Ectodermal cell (in vitro differentiated cells): ENCODE data around the gene LUC7L2.
"Not testable (repeated sequence)": the region's sequence is repeated elsewhere in the genome, so short reads cannot be mapped to it uniquely, and the experiment has no call there.

Experiments
- H3K27ac ChIP-seq: 2 replicates; pipeline ENCODE4 v1.7.0; 2013; ENCODE audit warnings: mild to moderate bottlenecking, low read depth, low read length; ENCODE audit not compliant: insufficient read depth, poor library complexity, severe bottlenecking
- H3K27me3 ChIP-seq: 2 replicates; pipeline ENCODE4 v1.7.0; 2013; ENCODE audit warnings: mild to moderate bottlenecking, low read length; ENCODE audit not compliant: insufficient read depth, control insufficient read depth, poor library complexity, severe bottlenecking
- H3K36me3 ChIP-seq: one replicate; pipeline ENCODE4 v1.7.0; 2013; ENCODE audit warnings: low read length; ENCODE audit not compliant: control insufficient read depth, insufficient read depth
- H3K4me1 ChIP-seq: one replicate; pipeline ENCODE4 v1.7.0; 2013; ENCODE audit warnings: low read length; ENCODE audit not compliant: control insufficient read depth, insufficient read depth
- H3K4me3 ChIP-seq: 2 replicates; pipeline ENCODE4 v1.7.0; 2013; ENCODE audit warnings: low read depth, low read length, control low read depth; ENCODE audit not compliant: insufficient read depth
- H3K9me3 ChIP-seq: 2 replicates; pipeline ENCODE4 v1.7.0; 2013; ENCODE audit warnings: mild to moderate bottlenecking, low read length, moderate library complexity; ENCODE audit not compliant: control insufficient read depth
- WGBS, 2 experiments: methylation state at CpG; one replicate each; pipeline ENCODE4 v1.1.7; 2013; ENCODE audit warnings: missing lambda C conversion rate in 2 of 2; 5-methylcytosine and 5-hydroxymethylcytosine counted together

LUC7L2 gene

GRCh38 chr7:139394540-139394939 is 34.8 kb downstream of the LUC7L2 start:
- Histone ChIP-seq H3K9me3 (no peaks in the 10 kb centered on the region), H3K4me1 (no peaks in the 10 kb centered on the region), H3K36me3 (no peaks in the 10 kb centered on the region), H3K27ac (no peak overlapping the region), H3K4me3 (no peak overlapping the region), H3K27me3 (no peaks in the 10 kb centered on the region)
- 95 to 97% methylated on average over 3 of the region's 3 CpGs for WGBS, 2 experiments

DNA sequence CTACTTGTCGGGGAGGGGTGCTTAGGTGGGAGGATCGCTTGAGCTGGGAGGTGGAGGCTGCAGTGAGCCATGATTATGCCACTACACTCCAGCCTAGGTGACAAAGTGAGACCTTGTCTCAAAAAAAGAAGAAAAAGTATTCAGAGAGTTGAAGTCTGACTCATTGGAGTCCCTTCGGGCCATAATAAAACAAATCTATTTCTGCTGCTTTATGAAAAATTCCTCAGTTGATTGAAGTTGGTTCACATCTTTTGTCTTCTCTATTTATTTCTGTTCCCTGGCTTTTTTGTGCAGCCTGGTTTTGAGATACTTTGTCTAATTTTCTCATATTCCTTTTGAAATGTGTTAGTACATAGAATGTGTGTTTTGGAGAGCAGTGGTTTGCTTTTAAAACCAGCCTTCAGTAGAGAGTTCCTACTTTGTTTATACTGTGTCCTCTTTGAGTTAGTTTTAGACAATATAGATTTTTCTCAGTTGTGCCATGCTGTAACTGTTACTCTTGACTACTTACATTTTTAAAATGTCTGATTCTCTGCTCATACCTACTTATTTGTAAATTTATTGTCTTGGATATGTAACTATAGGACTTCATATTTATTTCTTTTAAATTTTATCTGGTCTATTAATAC is 36.7 kb downstream of the LUC7L2 start:
- Histone ChIP-seq H3K4me1 (no peaks in the 10 kb centered on the region), H3K27ac (no peak overlapping the region), H3K4me3 (no peak overlapping the region), H3K27me3 (no peaks in the 10 kb centered on the region), H3K9me3 (no peaks in the 10 kb centered on the region), H3K36me3 (peaks cover 4% of the 10 kb centered on the region)
- WGBS, 2 experiments: 94 to 98% methylated on average over 3 of the region's 3 CpGs

GRCh38 chr7:139397192-139397591 is 37.5 kb downstream of the LUC7L2 start:
- Histone ChIP-seq H3K27ac (no peak overlapping the region), H3K4me3 (no peak overlapping the region), H3K36me3 (peaks cover 4% of the 10 kb centered on the region), H3K4me1 (no peaks in the 10 kb centered on the region), H3K9me3 (no peaks in the 10 kb centered on the region), H3K27me3 (no peaks in the 10 kb centered on the region)

- peaks cover 50% of the 10 kb centered on the region for H3K36me3 ChIP-seq
- no peak overlapping the region for H3K4me3 ChIP-seq
- no peaks in the 10 kb centered on the region for H3K27me3 ChIP-seq
- H3K4me1 ChIP-seq: no peaks in the 10 kb centered on the region
- no peaks in the 10 kb centered on the region for H3K9me3 ChIP-seq
- H3K27ac ChIP-seq: no peak overlapping the region
- WGBS, 2 experiments: 95 to 98% methylated on average over 2 of the region's 2 CpGs
These were observed 43.9 kb downstream of the LUC7L2 start for GRCh38 chr7:139403601-139404000.

GRCh38 chr7:139407555-139407954 is 47.9 kb downstream of the LUC7L2 start:
- Histone ChIP-seq H3K36me3 (peaks cover 59% of the 10 kb centered on the region), H3K4me3 (no peak overlapping the region)
- 100% methylated on average over 1 of the region's 1 CpG; no CpG with 5 or more reads in 1 of the 2 experiments for WGBS, 2 experiments

GRCh38 chr7:139414743-139415402 is 55.2 kb downstream of the LUC7L2 start:
- H3K36me3 ChIP-seq: peaks cover 34% of the 10 kb centered on the region
- not testable (repeated sequence) for H3K9me3 ChIP-seq, H3K27me3 ChIP-seq, H3K4me1 ChIP-seq, H3K4me3 ChIP-seq, H3K27ac ChIP-seq
- WGBS, 2 experiments: 94% methylated on average over 5 of the region's 6 CpGs

More at GRCh38 chr7:139407555-139407954, 47.9 kb downstream of the LUC7L2 start:
- Histone ChIP-seq H3K27ac (no peak overlapping the region), H3K27me3 (no peaks in the 10 kb centered on the region), H3K4me1 (no peaks in the 10 kb centered on the region), H3K9me3 (no peaks in the 10 kb centered on the region)

DNA sequence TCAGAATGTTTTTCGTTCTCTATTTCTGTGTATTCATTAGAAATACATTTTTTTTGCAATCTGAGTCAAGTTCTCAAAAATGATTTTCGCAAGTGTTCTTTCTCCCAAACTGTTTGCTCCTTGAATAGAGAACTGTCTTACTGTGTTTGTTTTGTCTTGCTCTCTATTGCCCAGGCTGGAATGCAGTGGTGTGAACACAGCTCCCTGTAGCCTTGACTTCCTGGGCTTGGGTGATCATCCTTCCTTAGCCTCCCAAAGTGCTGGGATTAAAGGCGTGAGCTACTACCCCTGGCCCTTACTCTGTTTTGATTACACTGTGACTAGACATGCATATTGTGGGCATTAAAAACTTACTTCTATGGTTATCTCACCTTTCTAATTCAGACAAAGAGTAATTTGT is 56.7 kb downstream of the LUC7L2 start:
- 92 to 96% methylated on average over 2 to 3 of the region's 3 CpGs for WGBS, 2 experiments
- H3K27ac ChIP-seq: no peak overlapping the region
- no peaks in the 10 kb centered on the region for H3K4me1 ChIP-seq
- H3K36me3 ChIP-seq: peaks cover 28% of the 10 kb centered on the region
- no peaks in the 10 kb centered on the region for H3K9me3 ChIP-seq
- H3K4me3 ChIP-seq: no peak overlapping the region
- H3K27me3 ChIP-seq: no peaks in the 10 kb centered on the region

GRCh38 chr7:139417478-139417877 is 57.8 kb downstream of the LUC7L2 start:
- Histone ChIP-seq H3K9me3 (no peaks in the 10 kb centered on the region), H3K36me3 (peaks cover 26% of the 10 kb centered on the region), H3K27ac (no peak overlapping the region), H3K27me3 (no peaks in the 10 kb centered on the region), H3K4me1 (no peaks in the 10 kb centered on the region), H3K4me3 (no peak overlapping the region)
- WGBS, 2 experiments: 96 to 97% methylated on average over 15 of the region's 15 CpGs

DNA sequence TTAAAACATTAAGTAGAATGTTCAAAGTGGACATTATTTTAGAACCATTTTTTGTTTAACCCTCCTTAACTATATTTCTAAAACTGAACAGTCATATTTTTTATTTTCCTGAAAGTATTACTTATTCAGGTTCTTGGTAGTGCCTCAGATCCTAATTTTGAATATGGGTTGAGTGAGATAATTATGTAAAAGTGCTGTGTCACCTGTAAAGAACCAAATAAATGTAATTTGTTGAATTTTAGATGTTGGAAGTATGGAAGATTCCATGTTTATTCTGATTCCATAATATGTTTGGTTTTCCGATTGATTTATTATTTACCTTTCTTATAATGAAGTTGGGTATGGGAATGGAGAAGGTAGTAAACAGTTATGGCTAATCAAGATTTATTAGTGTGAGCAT is 61.4 kb downstream of the LUC7L2 start:
- 97% methylated on average over 1 of the region's 1 CpG; no CpG with 5 or more reads in 1 of the 2 experiments for WGBS, 2 experiments
- H3K27me3 ChIP-seq: no peaks in the 10 kb centered on the region
- H3K4me3 ChIP-seq: no peak overlapping the region
- no peaks in the 10 kb centered on the region for H3K4me1 ChIP-seq
- H3K27ac ChIP-seq: no peak overlapping the region
- H3K9me3 ChIP-seq: no peaks in the 10 kb centered on the region
- peaks cover 22% of the 10 kb centered on the region for H3K36me3 ChIP-seq

GRCh38 chr7:139422126-139422525 is 62.4 kb downstream of the LUC7L2 start:
- no peak overlapping the region for H3K27ac ChIP-seq
- H3K36me3 ChIP-seq: peaks cover 17% of the 10 kb centered on the region
- WGBS, 2 experiments: 94 to 98% methylated on average over 7 of the region's 7 CpGs

More at GRCh38 chr7:139422126-139422525, 62.4 kb downstream of the LUC7L2 start:
- Histone ChIP-seq H3K4me3 (no peak overlapping the region), H3K4me1 (no peaks in the 10 kb centered on the region), H3K9me3 (no peaks in the 10 kb centered on the region), H3K27me3 (no peaks in the 10 kb centered on the region)
